ES-I3 (cell line): ENCODE measurements around the gene ARAP2.

Source experiments
- H3K36me3 ChIP-seq: 2 replicates; pipeline ENCODE4 v1.6.1; 2013; ENCODE audit warnings: mild to moderate bottlenecking, low read length, control low read depth, moderate library complexity; ENCODE audit not compliant: insufficient read depth
- H3K4me1 ChIP-seq: 2 replicates; pipeline ENCODE4 v1.6.1; 2013; ENCODE audit warnings: mild to moderate bottlenecking, control low read depth, low read length; ENCODE audit not compliant: insufficient read depth
- H3K9ac ChIP-seq: 2 replicates; pipeline ENCODE4 v1.6.1; 2013; ENCODE audit warnings: low read depth, mild to moderate bottlenecking, low read length, moderate library complexity
- H3K9me3 ChIP-seq: 2 replicates; pipeline ENCODE4 v1.6.1; 2013; ENCODE audit warnings: mild to moderate bottlenecking, low read length, moderate library complexity; ENCODE audit not compliant: control insufficient read depth, insufficient read depth

The ARAP2 gene

DNA sequence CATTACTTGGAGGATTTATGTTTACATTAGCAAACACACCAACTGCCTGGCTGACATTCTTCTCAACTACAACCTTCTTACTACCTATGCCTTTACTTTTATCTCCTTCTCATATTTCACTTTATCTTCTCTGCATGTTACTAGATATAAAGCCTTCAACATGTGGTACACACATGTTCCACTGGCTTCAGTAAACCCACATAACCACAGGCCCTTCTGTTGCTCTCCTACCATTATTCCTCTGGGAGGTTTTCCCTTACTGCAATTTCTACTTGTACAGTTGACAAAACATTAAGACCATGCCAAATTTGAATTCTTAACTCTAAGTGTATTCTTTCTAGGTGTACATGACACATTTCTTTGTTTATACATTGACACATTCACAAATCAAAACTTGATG, 133.1 kb downstream of the ARAP2 start:
- H3K4me1 ChIP-seq = no peaks in the 10 kb centered on the region
- H3K36me3 ChIP-seq = no peaks in the 10 kb centered on the region
- H3K9ac ChIP-seq = no peak overlapping the region
- H3K9me3 ChIP-seq = no peaks in the 10 kb centered on the region

DNA sequence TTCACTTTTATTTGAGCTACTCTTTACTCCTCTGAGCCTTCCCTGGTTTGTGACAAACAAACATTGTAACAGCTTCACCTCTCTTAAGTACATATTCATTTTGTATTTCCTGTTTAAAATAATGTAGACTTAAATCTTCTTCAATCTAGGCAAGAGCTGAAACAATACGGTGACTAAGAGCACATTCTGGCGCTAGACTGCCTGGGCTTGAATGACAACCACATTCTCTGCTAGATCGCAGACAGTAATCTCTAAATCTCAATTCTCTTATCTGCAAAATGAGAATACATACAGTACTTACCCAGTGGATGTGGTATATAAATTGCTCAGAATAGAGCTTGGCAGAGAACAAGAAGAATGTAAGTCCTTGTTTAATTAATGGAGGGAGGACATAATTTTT, 144.8 kb downstream of the ARAP2 start:
- no peaks in the 10 kb centered on the region for H3K36me3 ChIP-seq
- no peaks in the 10 kb centered on the region for H3K4me1 ChIP-seq
- no peaks in the 10 kb centered on the region for H3K9me3 ChIP-seq
- no peak overlapping the region for H3K9ac ChIP-seq

- H3K9ac ChIP-seq = no peak overlapping the region
Measured at GRCh38 chr4:36094995-36095394, 149.3 kb downstream of the ARAP2 start.

GRCh38 chr4:36091997-36092396, 152.3 kb downstream of the ARAP2 start:
- Histone ChIP-seq H3K9ac (no peak overlapping the region), H3K36me3 (no peaks in the 10 kb centered on the region), H3K9me3 (no peaks in the 10 kb centered on the region), H3K4me1 (no peaks in the 10 kb centered on the region)

More at GRCh38 chr4:36094995-36095394, 149.3 kb downstream of the ARAP2 start:
- Histone ChIP-seq H3K36me3 (no peaks in the 10 kb centered on the region), H3K4me1 (no peaks in the 10 kb centered on the region), H3K9me3 (no peaks in the 10 kb centered on the region)

DNA sequence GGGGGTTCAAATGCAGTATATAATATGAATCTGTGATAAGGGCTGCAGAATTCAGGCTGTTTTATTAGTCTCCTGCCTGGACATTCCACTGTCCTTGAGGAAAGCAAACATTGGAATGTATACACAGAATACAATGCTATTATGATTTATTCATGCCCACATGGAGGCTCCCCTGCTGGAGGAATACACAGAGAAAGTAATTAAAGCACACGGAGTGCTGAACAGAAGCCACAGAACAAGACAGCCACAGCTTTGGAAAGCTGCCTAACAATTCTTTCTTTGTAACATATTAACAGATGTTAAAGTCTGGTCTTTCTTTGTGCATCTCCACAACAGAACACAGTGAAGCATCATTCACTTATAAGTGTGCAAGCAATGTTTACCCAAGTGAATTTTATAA, 155.8 kb downstream of the ARAP2 start:
- Histone ChIP-seq H3K9me3 (no peaks in the 10 kb centered on the region), H3K4me1 (no peaks in the 10 kb centered on the region), H3K9ac (no peak overlapping the region), H3K36me3 (no peaks in the 10 kb centered on the region)

DNA sequence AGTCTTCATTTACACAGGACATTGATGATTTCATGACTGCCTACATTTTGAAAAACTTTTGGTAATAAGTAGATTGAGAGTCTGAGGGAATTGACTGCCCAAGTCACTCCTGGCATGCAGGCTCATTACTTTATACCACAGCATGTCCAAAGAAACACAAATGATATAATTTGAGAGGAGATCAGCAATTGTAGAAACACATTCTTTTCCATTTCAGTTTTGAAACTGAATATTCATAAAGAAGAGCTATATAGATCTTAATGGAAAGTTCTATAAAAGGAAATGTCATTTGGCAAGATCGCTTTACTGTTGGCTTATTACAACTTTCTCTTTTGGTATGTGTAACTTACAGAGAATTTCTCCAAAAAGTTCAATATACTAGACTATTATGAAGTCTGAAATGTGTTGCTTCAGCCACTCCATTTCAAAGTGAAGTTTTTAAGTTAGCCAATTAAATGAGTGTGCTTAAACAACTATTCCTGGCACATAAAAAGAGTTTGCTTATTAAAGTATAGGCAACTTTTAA, 158.0 kb downstream of the ARAP2 start:
- Histone ChIP-seq H3K9ac (no peak overlapping the region), H3K4me1 (no peaks in the 10 kb centered on the region), H3K36me3 (no peaks in the 10 kb centered on the region), H3K9me3 (no peaks in the 10 kb centered on the region)

DNA sequence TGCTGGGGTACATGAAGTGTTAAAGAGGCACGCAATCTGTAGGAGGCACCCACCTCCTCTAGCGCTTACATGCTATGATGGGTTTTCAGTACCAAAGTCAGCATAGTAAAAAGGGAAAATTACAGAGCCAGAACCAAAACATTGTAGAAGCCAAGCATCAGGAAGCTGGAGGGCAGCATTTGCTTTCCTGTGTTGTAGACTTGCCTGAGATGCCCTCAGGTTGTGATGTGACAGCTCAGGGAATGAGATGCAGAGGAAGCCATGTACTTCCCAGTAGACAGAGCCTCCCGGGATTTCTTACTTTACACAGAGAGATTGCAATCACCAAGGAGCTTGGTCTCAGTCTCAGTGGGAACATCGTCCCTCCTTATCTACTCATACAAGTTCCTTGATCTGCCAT, 161.5 kb downstream of the ARAP2 start:
- Histone ChIP-seq H3K9me3 (no peaks in the 10 kb centered on the region), H3K9ac (no peak overlapping the region), H3K4me1 (no peaks in the 10 kb centered on the region), H3K36me3 (no peaks in the 10 kb centered on the region)

GRCh38 chr4:36081185-36081584, 163.1 kb downstream of the ARAP2 start:
- Histone ChIP-seq H3K9ac (no peak overlapping the region), H3K36me3 (no peaks in the 10 kb centered on the region), H3K9me3 (no peaks in the 10 kb centered on the region), H3K4me1 (no peaks in the 10 kb centered on the region)

DNA sequence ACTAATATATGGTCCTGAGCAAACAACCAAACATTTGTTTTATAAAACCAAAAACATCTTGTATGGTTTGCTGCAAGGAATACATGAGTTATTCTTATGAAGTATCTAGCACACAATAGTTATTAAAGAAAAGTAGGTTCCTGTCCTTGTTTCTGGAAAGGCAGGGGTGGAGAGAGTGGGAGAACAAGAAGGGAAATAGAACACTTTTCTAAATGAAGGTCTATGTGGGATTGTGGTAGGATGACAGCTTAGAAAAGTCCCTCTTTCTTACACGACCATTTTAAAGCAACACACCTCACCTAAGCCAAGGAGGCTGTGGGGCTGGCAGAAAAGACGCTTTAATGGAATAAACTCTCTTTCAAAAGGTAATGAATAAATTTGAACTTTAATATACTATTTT, 164.6 kb downstream of the ARAP2 start:
- Histone ChIP-seq H3K4me1 (no peaks in the 10 kb centered on the region), H3K36me3 (no peaks in the 10 kb centered on the region), H3K9ac (no peak overlapping the region), H3K9me3 (no peaks in the 10 kb centered on the region)

- no peaks in the 10 kb centered on the region for H3K4me1 ChIP-seq
- no peaks in the 10 kb centered on the region for H3K9me3 ChIP-seq
- H3K36me3 ChIP-seq = no peaks in the 10 kb centered on the region
- H3K9ac ChIP-seq = no peak overlapping the region
Measured at GRCh38 chr4:36078319-36078718, 166.0 kb downstream of the ARAP2 start.

GRCh38 chr4:36072529-36072928, 171.8 kb downstream of the ARAP2 start:
- no peak overlapping the region for H3K9ac ChIP-seq
- no peaks in the 10 kb centered on the region for H3K36me3 ChIP-seq
- H3K4me1 ChIP-seq = no peaks in the 10 kb centered on the region
- no peaks in the 10 kb centered on the region for H3K9me3 ChIP-seq

GRCh38 chr4:36067116-36067515, 177.2 kb downstream of the ARAP2 start:
- Histone ChIP-seq H3K9ac (no peak overlapping the region), H3K36me3 (no peaks in the 10 kb centered on the region), H3K9me3 (no peaks in the 10 kb centered on the region), H3K4me1 (no peaks in the 10 kb centered on the region)

GRCh38 chr4:36065274-36065871, 178.9 kb downstream of the ARAP2 start:
- H3K4me1 ChIP-seq = no peaks in the 10 kb centered on the region
- no peaks in the 10 kb centered on the region for H3K36me3 ChIP-seq
- H3K9me3 ChIP-seq = no peaks in the 10 kb centered on the region
- H3K9ac ChIP-seq = no peak overlapping the region

DNA sequence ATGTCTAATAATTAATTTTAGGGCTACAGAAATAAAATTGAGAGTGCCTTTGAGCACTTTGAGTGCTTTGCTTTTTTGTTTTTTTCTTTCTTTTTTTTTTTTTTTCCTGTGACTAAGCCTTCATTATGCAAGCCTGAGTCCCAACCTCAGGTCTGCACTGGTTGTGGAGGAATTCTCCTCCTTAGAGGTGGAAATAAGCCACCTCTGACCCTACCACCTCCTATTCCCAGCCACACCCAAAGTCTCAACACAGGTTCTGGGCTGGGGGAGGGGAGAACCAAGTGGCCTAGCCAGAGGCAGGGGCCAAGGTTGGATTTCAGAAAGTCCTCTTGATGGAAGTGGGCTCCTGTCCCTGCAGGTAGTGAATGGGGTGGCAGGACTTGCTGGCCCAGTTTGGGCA, 180.2 kb downstream of the ARAP2 start:
- Histone ChIP-seq H3K4me1 (no peaks in the 10 kb centered on the region), H3K9me3 (no peaks in the 10 kb centered on the region), H3K36me3 (no peaks in the 10 kb centered on the region), H3K9ac (no peak overlapping the region)

GRCh38 chr4:36056136-36056535, 188.2 kb downstream of the ARAP2 start:
- Histone ChIP-seq H3K36me3 (no peaks in the 10 kb centered on the region), H3K4me1 (peaks cover 3% of the 10 kb centered on the region; the same call in 1 of the 2 replicates), H3K9ac (no peak overlapping the region), H3K9me3 (no peaks in the 10 kb centered on the region)
